Astrocyte of the cerebellum (primary cell): Measurements from ENCODE around the gene IARS1.

Experiments used
- DNase-seq: peaks from one replicate; pipeline ENCODE4 v3.0.0-alpha.2; 2011; ENCODE audit warnings: low read depth
- H3K4me3 ChIP-seq: 2 replicates; pipeline ENCODE4 v1.5.1; 2011; ENCODE audit warnings: mild to moderate bottlenecking, low read depth, low read length, moderate library complexity
- CTCF ChIP-seq: IDR thresholded peaks from 2 replicates; pipeline ENCODE4 v1.5.1; 2012; ENCODE audit warnings: low read length, low read depth, moderate library complexity, mild to moderate bottlenecking; ENCODE audit errors: missing control alignments
- in situ Hi-C: cut with HindIII; loops from 2 replicates; pipeline ENCODE4 v1.10.0; 2017; ENCODE audit warnings: low sequenced_read_pairs

The IARS1 gene

GRCh38 chr9:92291577-92291976, 1.9 kb downstream of the IARS1 start:
- no peak overlapping the region for H3K4me3 ChIP-seq
- in situ Hi-C loops: no loop called here
- no peak for TF ChIP-seq CTCF
- DNase-seq: no peak

GRCh38 chr9:92290785-92291429, 2.6 kb downstream of the IARS1 start:
- TF ChIP-seq CTCF: no peak
- no peak overlapping the region for H3K4me3 ChIP-seq
- DNase-seq: no peak
- in situ Hi-C loops: no loop called here

- in situ Hi-C loops: no loop called here
- TF ChIP-seq CTCF: no peak
- no peak overlapping the region for H3K4me3 ChIP-seq
- no peak for DNase-seq
Observed at GRCh38 chr9:92289708-92290390, 3.6 kb downstream of the IARS1 start.

GRCh38 chr9:92279302-92279701, 14.2 kb downstream of the IARS1 start:
- no peak for DNase-seq
- in situ Hi-C loops: no loop called here
- no peak for TF ChIP-seq CTCF

DNA sequence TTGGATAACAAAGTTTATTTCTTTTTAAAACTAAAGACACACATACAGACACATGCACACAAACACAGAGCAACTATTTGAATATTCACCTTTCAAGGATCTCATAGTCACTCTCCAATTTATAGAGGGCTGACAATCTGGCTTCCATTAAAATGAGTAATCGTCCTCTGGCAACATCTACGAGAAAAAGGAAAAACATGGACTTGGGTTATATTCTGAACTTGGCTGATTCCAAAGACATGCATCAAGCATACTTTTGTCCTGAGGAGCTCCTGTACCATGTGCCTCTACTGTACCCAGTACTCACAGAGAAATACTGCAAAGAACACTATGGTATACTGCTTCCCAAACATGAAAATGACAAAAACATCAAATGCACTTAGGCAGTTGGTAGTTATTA, 15.4 kb downstream of the IARS1 start:
- TF ChIP-seq CTCF: no peak
- no peak for DNase-seq
- in situ Hi-C loops: no loop called here
- H3K4me3 ChIP-seq: no peak overlapping the region

More at GRCh38 chr9:92279302-92279701, 14.2 kb downstream of the IARS1 start:
- H3K4me3 ChIP-seq: no peak overlapping the region

GRCh38 chr9:92276331-92277032, 17.0 kb downstream of the IARS1 start:
- no peak for DNase-seq
- no peak overlapping the region for H3K4me3 ChIP-seq
- TF ChIP-seq CTCF: no peak
- in situ Hi-C loops: no loop called here
